HG03066 (cell line): ENCODE results near the gene EML5.
"Not testable (repeated sequence)": the region's sequence is repeated elsewhere in the genome, so short reads cannot be mapped to it uniquely, and the experiment has no call there.

Experiments
- ATAC-seq: cut with Tn5 transposase; IDR thresholded peaks from one replicate; pipeline ENCODE4 v1.9.1; 2021; ENCODE audit warnings: low read depth; ENCODE audit not compliant: unreplicated experiment

EML5 gene

DNA sequence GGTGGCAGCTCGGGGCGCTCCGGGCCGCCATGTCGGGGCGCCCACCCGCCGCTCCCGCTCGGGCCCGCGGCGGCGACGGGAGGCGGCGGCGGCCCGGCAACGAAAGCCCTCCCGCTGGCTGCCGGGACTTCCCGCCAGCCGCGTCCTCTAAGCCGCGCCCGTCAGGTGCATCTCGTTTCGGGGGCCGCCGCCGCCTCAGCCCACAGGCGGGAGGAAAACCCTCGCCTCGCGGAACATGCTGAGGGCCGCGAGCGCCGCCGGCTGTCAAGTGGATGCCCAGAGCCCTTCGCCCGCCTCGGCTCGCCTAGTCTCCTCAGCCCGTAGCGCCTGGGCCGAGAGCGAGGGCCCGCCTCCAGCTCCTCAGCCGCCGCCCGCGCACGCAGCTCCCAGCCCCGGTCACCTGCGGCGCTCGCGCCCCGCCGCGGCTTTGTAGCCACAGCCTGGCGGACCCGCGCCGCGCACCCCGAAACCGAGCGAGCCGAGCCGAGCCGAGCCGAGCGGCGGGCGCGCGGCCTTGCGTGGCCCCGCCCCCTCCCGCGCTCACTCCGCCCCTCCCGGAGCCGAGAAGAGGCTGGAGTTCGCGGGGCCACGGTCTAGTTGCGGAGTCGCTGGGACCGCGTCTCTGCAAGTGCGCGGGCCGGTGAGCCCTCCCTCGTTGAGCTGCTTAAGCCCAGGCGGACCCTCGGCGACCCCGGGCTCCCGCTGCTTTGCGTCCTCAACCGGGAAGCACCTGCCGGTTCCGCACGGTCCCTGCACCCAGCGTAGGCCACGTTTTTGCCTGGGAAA lies at the start of gene EML5:
Gene EML5, minus strand, starts transcription at position 481 of the 786 bp plus-strand sequence. Its CDS starts 450 bp downstream, at position 31.
- ATAC-seq: peak; percentile 85

DNA sequence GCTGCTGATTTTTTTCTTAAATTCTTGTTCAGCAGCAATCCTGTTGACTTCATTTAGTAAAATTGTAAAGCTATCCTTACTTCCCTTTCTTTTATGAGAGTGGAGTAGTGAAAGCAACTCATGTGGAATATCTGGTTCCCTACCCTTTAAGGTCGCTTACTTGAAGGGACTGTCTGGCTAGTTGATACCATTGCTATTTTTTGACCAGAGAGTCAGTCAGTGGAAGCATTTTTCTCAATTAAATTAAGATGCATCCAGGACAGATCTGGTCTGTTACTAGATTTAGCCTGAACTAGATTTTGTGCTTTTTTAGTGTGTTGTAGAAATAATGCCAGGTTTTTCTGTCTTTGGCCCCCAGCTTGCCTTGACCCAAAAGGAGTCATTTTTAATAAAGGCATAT lies 49.7 kb upstream of the EML5 start:
- no peak for ATAC-seq

DNA sequence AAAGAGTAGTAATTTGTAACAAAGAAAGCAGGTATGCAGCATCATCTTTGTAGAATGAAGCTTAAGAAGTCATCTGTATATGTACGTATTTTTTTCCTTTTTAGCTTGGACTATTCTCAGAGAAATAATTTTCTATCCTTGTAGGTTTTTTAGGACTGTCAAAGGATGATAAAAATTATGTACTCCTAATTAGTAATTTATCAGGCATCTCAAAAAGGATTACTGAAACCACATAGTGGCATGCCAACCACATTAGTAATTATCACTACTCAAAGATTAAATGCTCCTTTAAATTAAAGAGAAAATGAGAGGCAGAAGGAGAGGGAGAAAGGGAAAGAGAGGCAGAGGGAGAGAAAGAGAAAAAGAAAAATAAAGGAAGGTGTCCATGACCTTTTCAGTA lies 49.0 kb upstream of the EML5 start:
- no peak for ATAC-seq

DNA sequence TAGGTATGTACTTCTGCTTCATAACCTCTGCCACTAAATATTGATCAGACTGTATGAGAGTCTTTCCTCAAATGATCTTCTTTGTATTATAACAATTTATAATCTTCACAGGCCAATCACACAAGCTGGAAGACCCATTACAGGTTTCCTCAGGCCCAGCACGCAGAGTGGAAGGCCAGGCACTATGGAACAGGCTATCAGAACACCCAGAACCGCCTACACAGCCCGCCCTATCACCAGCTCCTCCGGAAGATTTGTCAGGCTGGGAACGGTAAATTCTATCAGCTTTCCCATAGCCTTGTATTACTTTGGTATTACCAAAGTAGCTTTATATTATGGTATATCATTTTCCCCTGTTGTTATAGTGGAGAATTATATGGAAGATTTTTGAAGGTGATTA lies 48.2 kb upstream of the EML5 start:
- ATAC-seq: no peak

DNA sequence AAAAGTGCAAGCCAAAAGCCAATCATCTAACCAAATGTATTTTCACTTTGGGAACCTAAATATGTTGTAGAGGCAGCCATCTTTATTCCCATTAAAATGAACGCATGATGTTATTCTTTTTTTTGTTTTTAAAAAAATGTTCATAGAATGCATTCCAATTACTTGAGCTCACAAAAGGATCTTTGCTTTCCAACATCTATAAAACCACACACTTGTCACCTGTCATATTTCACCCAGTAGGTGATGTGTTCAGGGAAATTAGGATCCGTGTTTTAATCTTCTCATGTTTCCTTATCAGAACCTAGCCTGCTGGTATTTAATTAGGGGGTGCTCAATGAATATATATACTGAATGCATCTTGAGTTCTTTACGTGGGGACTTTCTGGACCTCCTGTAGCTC lies 45.3 kb upstream of the EML5 start:
- no peak for ATAC-seq

DNA sequence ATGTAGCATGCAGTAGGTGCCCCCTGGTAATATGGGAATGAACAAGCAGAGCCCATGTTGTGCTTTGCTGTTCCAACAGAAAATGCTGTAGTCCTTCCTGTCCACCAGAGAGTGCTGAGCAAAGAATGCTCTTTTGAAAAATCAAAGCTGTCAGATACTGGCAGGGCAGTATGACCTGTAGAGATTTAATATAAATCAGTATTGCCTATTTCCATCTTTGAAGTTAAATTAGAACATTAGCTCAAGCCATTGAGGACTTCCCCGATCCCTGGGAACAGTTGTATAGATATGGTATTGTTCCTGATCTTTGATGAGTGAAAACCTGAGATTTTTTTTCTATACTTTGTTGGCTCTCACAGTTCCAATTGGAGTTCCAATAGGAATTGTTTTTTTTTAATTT lies 44.7 kb upstream of the EML5 start:
- no peak for ATAC-seq

DNA sequence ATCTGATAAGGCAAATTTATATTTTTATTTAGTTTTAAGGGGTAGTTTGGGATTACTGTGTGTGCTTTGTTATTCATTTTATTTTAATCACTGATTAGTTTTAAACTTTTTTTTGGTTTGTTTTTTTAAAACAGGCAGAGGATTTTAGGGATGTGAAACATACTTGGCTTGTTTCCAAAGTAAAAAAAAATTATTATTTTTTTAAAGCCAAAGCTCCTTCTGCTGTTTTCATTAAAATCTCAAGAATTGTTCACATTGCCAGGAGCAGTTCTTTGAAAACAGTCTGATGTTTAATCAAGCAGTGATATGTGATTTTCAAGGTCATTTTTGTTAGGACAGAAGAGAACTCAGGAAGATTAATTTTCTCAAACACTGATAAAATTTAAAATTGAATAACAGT lies 42.9 kb upstream of the EML5 start:
- no peak for ATAC-seq

DNA sequence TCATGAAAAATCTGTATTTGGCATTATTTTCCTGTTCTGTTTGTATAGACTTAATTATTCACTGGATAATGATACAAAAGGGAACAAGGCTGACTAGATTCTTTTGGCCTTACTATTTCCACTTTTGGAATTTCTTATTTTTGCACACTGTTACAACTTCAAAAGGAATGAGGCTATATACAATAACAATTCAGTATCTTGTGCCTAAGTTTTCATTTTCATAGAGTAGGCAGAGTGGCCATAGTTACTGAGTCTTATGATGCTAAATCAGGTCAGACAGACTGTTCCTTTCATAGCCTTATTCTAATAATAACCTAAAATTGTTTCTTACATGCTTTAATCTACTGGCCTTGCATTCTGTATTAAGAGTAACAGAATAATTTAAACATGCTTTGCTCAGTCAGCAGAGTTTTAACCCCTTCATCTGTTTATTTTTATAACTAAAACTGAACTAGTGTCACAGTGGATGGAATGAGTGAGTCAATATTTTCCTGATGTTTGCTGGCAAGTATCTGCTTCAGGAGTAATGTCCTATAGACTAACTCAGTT lies 42.2 kb upstream of the EML5 start:
- ATAC-seq: no peak

DNA sequence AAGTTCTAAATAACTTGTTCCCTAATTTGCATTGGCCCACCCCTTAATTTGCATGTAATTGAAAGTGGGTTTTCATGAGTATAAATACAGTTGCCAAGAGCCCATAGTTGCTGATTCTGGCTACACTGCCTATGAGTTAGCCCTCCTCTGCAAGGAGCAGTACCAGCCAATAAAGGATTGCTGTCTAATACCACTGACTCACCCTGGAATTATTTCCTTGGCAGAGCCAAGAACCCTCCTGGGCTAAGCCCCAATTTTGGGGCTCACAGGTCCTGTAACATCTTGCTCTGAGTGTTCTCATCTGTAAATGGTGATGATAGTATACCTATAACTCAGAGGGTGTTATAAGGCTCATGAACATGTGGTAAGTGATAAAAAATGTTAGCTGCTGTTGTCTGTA lies 38.5 kb upstream of the EML5 start:
- no peak for ATAC-seq

DNA sequence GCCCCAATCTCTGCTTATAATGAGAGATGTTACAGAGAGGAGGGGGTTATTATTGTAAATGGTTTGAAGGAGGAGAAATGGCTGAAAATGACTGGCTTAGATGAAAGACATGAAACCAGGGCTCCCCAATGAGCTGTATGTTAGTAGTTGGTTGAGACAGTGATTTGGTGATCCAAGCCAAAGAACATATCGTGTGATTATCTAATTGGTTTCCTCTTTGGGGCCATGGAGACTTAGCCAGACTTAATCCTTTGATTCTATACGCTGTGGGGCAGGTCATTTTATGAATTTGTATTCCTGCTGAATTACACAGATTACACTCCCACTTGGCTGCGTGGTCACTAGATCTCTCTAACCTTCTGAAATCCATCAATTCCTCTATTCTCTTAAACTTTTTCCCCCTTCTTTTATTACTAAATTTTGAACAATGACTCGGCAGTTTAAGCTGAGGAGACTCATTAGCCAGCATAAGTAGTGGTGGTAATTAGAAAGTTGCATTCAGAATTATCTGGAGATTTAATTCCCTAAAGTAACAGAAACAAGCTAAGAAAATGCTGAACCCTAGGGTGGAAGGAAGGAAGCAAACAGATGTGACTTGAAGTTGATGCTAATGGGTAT lies 37.0 kb upstream of the EML5 start:
- no peak for ATAC-seq

DNA sequence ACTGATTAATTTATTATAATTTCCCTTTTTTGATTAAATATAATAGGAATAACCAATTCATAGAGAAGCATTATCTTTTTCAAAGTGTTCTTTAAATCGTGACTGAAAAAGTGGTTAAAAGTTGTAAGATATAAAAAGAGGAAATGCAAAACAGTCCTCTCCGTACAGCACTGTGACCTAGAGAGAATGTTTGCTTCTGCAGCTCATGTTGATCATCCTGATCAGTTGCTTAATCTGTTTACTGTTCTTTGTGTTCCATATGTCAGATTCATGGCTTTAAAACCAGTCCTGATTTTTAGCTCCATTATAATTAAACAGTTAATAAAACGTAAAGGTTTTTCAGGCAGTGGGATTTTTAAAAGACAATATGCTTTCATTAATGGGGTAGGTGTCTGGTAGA lies 36.4 kb upstream of the EML5 start:
- ATAC-seq: no peak

DNA sequence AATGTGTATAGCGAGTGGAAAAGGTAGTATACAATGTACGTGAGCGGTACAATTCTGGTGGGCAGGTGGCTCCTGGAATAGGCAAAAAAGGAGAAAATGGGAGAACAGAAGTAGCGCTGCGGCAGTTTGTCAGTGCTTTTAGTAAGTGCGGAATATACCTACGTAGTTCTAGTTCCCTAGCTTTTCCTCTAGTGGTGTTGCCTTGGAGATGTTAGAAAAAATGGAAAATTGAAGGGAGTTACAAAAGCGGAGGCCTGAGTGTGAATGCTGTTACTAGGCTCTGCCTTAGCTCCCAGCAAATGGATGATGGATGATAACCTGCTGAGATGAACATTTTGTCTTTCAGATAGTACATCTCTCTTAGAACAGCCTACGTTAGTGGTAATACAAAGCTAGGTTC lies 32.8 kb upstream of the EML5 start:
- ATAC-seq: no peak

DNA sequence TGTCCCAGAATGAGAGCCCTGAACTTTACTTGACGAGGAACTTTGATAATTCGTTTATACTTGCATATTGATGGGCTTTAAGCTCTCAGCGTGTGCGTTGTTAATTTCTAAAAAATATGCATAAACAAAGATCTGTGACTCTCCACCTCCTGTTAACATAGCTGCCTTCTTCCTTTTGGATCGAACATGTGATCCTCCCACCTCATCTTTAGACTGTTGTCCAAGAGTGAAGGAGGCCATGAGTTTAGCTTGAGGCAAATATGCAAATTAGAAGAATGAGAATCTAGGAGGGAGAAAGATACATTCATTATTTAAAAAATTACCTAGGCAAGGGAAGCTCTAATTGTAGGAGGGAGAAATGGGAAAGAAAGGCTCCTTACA lies 32.3 kb upstream of the EML5 start:
- no peak for ATAC-seq

DNA sequence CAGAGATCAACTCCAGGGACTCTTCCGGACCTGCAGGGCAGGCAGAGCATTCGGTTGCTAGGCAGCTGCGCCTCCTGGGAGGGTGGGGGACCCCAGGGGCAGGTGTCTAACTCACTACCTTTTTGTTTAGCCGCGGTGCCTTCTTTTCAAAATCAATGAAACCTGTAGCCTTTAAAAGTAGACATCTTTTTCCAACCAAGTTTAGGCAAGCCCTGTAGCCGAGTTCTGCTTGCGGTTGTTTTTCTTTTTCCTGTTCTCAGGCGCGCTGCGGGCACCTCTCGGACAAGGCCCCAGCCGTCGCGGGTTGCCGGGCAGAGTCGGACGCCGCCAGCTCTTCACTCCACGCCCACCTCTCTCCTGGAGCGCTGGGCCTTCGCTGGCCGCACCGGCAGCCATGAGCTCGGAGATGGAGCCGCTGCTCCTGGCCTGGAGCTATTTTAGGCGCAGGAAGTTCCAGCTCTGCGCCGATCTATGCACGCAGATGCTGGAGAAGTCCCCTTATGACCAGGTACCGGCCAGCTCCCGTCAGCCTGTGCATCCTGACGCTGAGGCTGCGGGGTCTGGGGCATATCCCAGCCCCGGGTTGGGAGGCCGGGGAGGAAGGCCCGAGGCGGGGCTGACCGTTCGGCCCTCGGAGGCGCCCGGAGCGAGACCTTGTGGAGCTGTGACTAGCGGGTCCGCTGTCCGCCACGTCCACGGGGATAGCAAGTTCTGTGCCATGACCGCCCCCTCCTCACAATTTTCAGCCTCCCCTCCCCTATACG lies 31.7 kb upstream of the EML5 start, which contains the start of gene TTC8:
Gene TTC8, plus strand, starts transcription at position 338 of the 764 bp plus-strand sequence. Its CDS starts 57 bp downstream, at position 395.
- peak; percentile 99 for ATAC-seq

DNA sequence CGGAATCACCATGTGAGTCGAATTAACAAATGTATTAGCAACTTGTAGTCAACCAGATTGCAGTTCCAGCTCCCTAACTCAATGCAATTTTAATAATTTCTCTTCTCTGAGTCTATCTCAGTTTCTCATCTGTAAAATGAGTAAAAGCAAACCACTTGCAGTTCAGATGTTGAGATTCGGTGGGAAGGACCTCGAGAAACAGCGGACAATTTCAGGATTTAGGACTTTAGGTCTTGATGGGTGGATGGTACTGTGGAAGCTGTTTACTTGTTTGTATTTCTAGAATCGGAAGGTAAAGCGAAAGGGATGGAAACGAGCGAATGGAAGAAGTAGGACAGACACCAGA lies 31.2 kb upstream of the EML5 start:
- peak; percentile 3 for ATAC-seq

DNA sequence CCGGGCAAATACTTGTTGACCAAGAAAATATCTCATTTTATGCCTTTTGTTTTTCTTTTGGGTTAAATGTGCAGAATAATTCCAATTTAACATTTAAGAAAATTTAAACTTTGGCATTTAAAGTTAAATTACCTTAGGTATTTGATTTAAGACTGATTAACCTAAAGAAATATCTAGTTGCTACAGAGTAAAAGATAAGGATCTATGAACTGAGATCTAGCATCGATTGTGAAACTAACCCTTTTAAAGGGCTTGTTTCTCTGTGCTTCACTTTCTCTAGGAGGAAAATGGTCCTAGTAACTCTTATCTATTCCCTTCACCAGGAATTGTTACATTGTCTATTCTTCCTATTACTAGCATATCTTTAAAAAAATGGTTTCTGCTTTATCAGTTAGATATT lies 29.1 kb upstream of the EML5 start:
- no peak for ATAC-seq

DNA sequence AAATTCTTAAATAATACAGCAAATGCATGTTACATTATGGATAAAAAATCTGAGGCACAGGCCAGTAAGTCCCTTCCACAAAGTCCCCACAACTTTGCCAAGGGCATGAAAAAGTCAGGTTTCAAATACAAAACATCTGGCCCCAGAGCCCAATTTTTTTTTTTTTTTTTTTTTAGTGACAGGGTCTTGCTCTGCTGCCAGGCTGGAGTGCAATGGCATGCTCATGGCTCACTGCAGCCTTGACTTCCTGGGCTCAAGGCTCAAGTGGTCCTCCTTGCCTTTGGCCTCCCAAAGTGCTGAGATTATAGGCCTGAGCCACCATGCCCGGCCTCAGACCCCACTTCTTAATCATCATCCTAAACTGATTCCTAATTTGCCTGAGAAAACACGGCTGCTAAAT lies 28.6 kb upstream of the EML5 start:
- ATAC-seq: no peak

DNA sequence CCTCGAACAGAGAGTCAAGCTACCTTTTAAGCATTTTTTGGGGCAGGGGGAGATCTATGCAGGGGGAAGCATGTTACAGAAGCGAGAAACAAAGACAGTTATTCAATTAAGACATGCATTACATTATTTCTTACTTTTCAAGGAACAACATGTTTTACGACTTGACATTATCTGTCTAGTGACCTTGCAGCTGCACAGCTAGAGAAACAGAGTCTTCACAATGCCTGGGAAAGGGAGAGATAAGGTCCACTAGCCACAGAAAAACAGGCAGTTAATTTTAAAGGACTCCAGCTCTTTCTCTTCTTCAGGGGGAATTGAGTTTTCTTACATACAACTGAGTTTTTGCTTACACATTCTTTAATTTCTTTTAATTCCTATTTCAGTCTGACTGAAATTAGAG lies 26.9 kb upstream of the EML5 start:
- not testable (repeated sequence) for ATAC-seq

DNA sequence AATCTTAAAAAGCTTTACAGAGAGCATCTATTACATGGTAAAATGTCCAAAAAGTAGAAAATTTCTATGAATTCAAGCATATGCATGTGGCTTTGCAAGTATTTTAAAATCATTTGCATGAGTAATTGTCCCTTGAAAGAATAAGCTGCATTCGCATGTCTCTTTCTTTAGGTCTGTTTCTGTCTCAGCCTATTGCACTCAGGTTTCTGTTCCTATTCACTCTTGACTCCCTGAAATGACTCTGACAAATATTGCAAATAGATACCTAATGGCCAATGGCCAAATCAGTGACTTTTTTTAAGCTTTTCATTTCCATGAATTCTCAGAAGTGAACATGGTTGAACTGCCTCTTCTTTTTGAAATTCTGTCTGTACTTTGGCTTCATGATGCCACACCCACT lies 25.3 kb upstream of the EML5 start:
- no peak for ATAC-seq

DNA sequence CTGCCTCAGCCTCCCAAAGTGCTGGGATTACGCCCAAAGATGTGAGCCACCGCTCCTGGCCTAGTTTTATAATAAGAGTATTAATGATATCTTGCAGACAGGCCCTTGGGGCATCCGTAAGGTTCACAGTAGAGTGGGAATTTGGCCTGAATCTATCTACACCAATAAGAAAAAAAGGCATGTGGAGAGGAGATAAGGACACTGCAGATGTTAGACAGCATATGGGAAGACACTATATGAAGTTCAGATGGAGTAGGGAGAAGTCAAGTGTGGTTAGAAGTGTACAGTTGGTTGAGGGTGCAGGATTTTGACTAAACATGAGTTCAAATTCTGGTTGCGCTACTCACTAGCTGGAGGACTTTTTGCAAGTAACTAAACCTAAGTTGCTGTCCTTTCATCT lies 23.2 kb upstream of the EML5 start:
- no peak for ATAC-seq

DNA sequence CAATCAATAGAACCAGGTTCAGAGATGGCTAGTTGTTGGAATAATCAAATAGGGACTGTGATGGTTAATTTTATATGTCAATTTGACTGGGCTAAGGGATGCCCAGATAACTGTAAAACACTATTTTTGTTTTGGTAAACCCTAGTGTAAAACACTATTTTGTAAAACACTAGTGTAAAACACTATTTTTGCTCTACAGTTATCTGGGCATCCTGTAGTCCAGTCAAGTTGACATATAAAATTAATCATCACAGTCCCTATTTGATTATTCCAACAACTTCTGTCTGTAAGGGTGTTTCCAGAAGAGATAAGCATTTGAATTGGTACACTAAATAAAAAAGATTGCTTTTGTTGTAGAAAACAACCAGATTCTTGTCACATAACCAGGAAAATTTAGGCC lies 15.6 kb upstream of the EML5 start:
- ATAC-seq: no peak
